ENCODE data around the gene PCYT1B.
"Not testable (repeated sequence)": the region's sequence is repeated elsewhere in the genome, so short reads cannot be mapped to it uniquely, and the experiment has no call there.

Gene PCYT1B

GRCh38 chrX:24647257-24648058 lies at the start of gene PCYT1B:
Gene PCYT1B (minus strand): TSS chrX:24647347. CDS start chrX:24647105, 242 bp downstream.
- peak; percentile 11 for DNase-seq (ENCODE audit: low read depth)

- DNase-seq (ENCODE audit: low read depth): no peak
Observed at GRCh38 chrX:24696294-24696693, 49.1 kb upstream of the PCYT1B start.

- DNase-seq (ENCODE audit: low read depth): no peak
Observed at GRCh38 chrX:24694825-24695224, 47.7 kb upstream of the PCYT1B start.

- DNase-seq (ENCODE audit: low read depth): peak; percentile 24
Observed at GRCh38 chrX:24693453-24694202, 46.5 kb upstream of the PCYT1B start, which contains the start of gene POLA1. Gene POLA1 (plus strand): TSS chrX:24693918. CDS start chrX:24693962, 44 bp downstream.

GRCh38 chrX:24692305-24692704 lies 45.2 kb upstream of the PCYT1B start:
- no peak for DNase-seq (ENCODE audit: low read depth)

- no peak for DNase-seq (ENCODE audit: low read depth)
Observed at GRCh38 chrX:24684048-24684447, 36.9 kb upstream of the PCYT1B start.

GRCh38 chrX:24682739-24683432 lies 35.7 kb upstream of the PCYT1B start:
- no peak for DNase-seq (ENCODE audit: low read depth)

GRCh38 chrX:24676403-24677024 lies 29.4 kb upstream of the PCYT1B start:
- DNase-seq (ENCODE audit: low read depth): no peak

GRCh38 chrX:24673424-24673823 lies 26.3 kb upstream of the PCYT1B start:
- DNase-seq (ENCODE audit: low read depth): no peak

- DNase-seq (ENCODE audit: low read depth): no peak
Observed at GRCh38 chrX:24672701-24673190, 25.6 kb upstream of the PCYT1B start.

- DNase-seq (ENCODE audit: low read depth): no peak
Observed at GRCh38 chrX:24668111-24668510, 21.0 kb upstream of the PCYT1B start.

- no peak for DNase-seq (ENCODE audit: low read depth)
Observed at GRCh38 chrX:24662352-24662751, 15.2 kb upstream of the PCYT1B start.

GRCh38 chrX:24661292-24661691 lies 14.1 kb upstream of the PCYT1B start:
- DNase-seq (ENCODE audit: low read depth): no peak

- no peak for DNase-seq (ENCODE audit: low read depth)
Observed at GRCh38 chrX:24659646-24660045, 12.5 kb upstream of the PCYT1B start.

GRCh38 chrX:24659106-24659505 lies 12.0 kb upstream of the PCYT1B start:
- DNase-seq (ENCODE audit: low read depth): no peak

GRCh38 chrX:24658421-24658820 lies 11.3 kb upstream of the PCYT1B start:
- no peak for DNase-seq (ENCODE audit: low read depth)

- no peak for DNase-seq (ENCODE audit: low read depth)
Observed at GRCh38 chrX:24657671-24658386, 10.7 kb upstream of the PCYT1B start.

GRCh38 chrX:24655679-24656078 lies 8.5 kb upstream of the PCYT1B start:
- not testable (repeated sequence) for DNase-seq (ENCODE audit: low read depth)

GRCh38 chrX:24651783-24652182 lies 4.6 kb upstream of the PCYT1B start:
- DNase-seq (ENCODE audit: low read depth): no peak

- no peak for DNase-seq (ENCODE audit: low read depth)
Observed at GRCh38 chrX:24648495-24648894, 1.3 kb upstream of the PCYT1B start.

- no peak for DNase-seq (ENCODE audit: low read depth)
Observed at GRCh38 chrX:24646745-24647182, 383 bp downstream of the PCYT1B start.
